HEK293 (cell line): ENCODE results near the gene ASPSCR1.

Source experiments
- CTCF ChIP-seq: fragments of 450-650 bp; formaldehyde crosslinking; IDR thresholded peaks from 2 replicates; pipeline ENCODE4 v1.5.1; 2016; ENCODE audit warnings: missing biosample characterization, missing genetic modification characterization
- TCF7L2 ChIP-seq: IDR thresholded peaks from 2 replicates; pipeline ENCODE4 v1.6.1; 2011; ENCODE audit warnings: low read depth, mild to moderate bottlenecking, inconsistent platforms, low read length, moderate library complexity, borderline replicate concordance
- YY1 ChIP-seq: fragments of 450-650 bp; formaldehyde crosslinking; IDR thresholded peaks from 2 replicates; pipeline ENCODE4 v1.5.1; 2018; ENCODE audit warnings: missing biosample characterization, missing genetic modification characterization
- ZFP3 ChIP-seq: fragments of 450-650 bp; formaldehyde crosslinking; IDR thresholded peaks from 2 replicates; pipeline ENCODE4 v1.5.1; 2016; ENCODE audit warnings: low read depth, missing biosample characterization, missing genetic modification characterization
- ZNF660 ChIP-seq: fragments of 450-650 bp; IDR thresholded peaks from 2 replicates; pipeline ENCODE4 v1.5.1; 2018; ENCODE audit warnings: missing biosample characterization, mild to moderate bottlenecking, missing genetic modification characterization

GRCh38 chr17:81931189-81931556, 46.3 kb upstream of the ASPSCR1 start:
- TF ChIP-seq ZFP3 (tag by site-specific recombination): no peak
- no peak for TF ChIP-seq CTCF (tag by site-specific recombination)
- no peak for TF ChIP-seq TCF7L2
- TF ChIP-seq YY1 (tag by site-specific recombination): no peak
- no peak for TF ChIP-seq ZNF660 (tag by site-specific recombination)
